ENCODE results near the gene CFAP68.

DNA sequence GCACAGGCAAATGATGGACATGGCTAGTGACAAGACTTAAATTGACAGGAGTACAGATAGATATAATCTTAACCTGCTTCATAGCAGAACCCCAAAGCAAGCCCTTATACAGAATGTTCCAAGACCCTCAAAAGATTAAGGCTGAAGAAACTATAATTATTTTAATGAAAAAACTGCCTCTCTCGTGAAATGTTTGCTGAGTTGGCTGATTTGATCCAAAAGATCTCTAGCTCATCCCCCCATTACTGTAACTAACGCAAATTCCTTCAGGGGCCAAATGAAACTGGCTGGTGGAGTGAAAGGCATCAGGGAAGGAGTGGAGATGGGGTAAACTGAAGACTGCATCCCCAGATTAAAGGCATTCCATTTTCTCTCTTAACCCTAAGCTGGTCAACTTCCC, 27.2 kb upstream of the CFAP68 start:
- TF ChIP-seq, protein P1, sequence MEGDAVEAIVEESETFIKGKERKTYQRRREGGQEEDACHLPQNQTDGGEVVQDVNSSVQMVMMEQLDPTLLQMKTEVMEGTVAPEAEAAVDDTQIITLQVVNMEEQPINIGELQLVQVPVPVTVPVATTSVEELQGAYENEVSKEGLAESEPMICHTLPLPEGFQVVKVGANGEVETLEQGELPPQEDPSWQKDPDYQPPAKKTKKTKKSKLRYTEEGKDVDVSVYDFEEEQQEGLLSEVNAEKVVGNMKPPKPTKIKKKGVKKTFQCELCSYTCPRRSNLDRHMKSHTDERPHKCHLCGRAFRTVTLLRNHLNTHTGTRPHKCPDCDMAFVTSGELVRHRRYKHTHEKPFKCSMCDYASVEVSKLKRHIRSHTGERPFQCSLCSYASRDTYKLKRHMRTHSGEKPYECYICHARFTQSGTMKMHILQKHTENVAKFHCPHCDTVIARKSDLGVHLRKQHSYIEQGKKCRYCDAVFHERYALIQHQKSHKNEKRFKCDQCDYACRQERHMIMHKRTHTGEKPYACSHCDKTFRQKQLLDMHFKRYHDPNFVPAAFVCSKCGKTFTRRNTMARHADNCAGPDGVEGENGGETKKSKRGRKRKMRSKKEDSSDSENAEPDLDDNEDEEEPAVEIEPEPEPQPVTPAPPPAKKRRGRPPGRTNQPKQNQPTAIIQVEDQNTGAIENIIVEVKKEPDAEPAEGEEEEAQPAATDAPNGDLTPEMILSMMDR (IDR thresholded peaks at IDR 0.05): no peak
- no peak for TF ChIP-seq POLR2A (IDR thresholded peaks at IDR 0.05)
